PC-9 (cell line): Measurements from ENCODE around the gene ELAVL1. TPM values are rescaled to one million over a fixed set of nuclear protein-coding genes. Genes with fewer than 3 reads are reported as not detected.
A peak's percentile ranks its signal among the peaks of the same experiment; 100 is the strongest.

Source experiments
- BruUV-seq: library from RNA; stranded (reverse); fragments of 400-500 nt; replicated peaks from 2 replicates; lab custom pipeline; 2021; lab: Mats Ljungman, UMichigan
- CTCF ChIA-PET: fragments of 300-600 bp; sonication (Branson Sonifier 250); formaldehyde crosslinking; loops from one replicate; lab custom pipeline; 2022; ENCODE audit warnings: antibody characterized with exemption; lab: Charles Lee
- POLR2A ChIA-PET: fragments of 300-600 bp; sonication (Branson Sonifier 250); formaldehyde crosslinking; loops from one replicate; lab custom pipeline; 2022; ENCODE audit warnings: antibody characterized with exemption; ENCODE audit not compliant: unreplicated experiment; lab: Charles Lee
- DNase-seq, 2 experiments: peaks; one replicate each; pipeline versions ENCODE4 v3.0.0 to v3.0.0-alpha.2; 2015 to 2022; ENCODE audit warnings: mixed read lengths in 1 of 2
- H2AFZ ChIP-seq: fragments of 200-600 bp; sonication (generic); 2 replicates; pipeline ENCODE4 v1.8.1; 2017; ENCODE audit warnings: antibody characterized with exemption
- H3F3A ChIP-seq: fragments of 200-600 bp; sonication (generic); 2 replicates; pipeline ENCODE4 v1.8.1; 2017; ENCODE audit warnings: antibody characterized with exemption, mild to moderate bottlenecking, low read depth; ENCODE audit not compliant: insufficient read depth
- H3K27ac ChIP-seq: fragments of 200-600 bp; sonication (generic); 2 replicates; pipeline ENCODE4 v1.6.1; 2016; ENCODE audit warnings: mixed run types
- H3K27me3 ChIP-seq: fragments of 200-600 bp; sonication (generic); 2 replicates; pipeline ENCODE4 v1.6.1; 2016; ENCODE audit warnings: low read depth, mixed run types; ENCODE audit not compliant: insufficient read depth
- H3K36me3 ChIP-seq: fragments of 200-600 bp; sonication (generic); 2 replicates; pipeline ENCODE4 v1.6.1; 2016; ENCODE audit warnings: low read depth, mixed run types
- H3K4me1 ChIP-seq: fragments of 200-600 bp; sonication (generic); replicated peaks from 2 replicates; pipeline ENCODE4 v1.6.1; 2016; ENCODE audit warnings: mixed run types; ENCODE audit not compliant: insufficient read depth
- H3K4me2 ChIP-seq: fragments of 200-600 bp; sonication (generic); 2 replicates; pipeline ENCODE4 v1.6.1; 2017; ENCODE audit warnings: mixed run types
- H3K4me3 ChIP-seq: fragments of 200-600 bp; sonication (generic); 2 replicates; pipeline ENCODE4 v1.6.1; 2016; ENCODE audit warnings: mixed run types
- H3K79me2 ChIP-seq: fragments of 200-600 bp; sonication (generic); 2 replicates; pipeline ENCODE4 v1.6.1; 2017; ENCODE audit warnings: low read depth, mixed run types
- H3K9me2 ChIP-seq: fragments of 200-600 bp; sonication (generic); 2 replicates; pipeline ENCODE4 v1.8.1; 2017; ENCODE audit warnings: mild to moderate bottlenecking; ENCODE audit not compliant: insufficient read depth
- H3K9me3 ChIP-seq: fragments of 200-600 bp; sonication (generic); 2 replicates; pipeline ENCODE4 v1.8.1; 2016; ENCODE audit warnings: low read depth; ENCODE audit not compliant: insufficient read depth
- H4K20me1 ChIP-seq: fragments of 200-600 bp; sonication (generic); 2 replicates; pipeline ENCODE4 v1.8.1; 2017; ENCODE audit not compliant: insufficient read depth
- EZH2 ChIP-seq: fragments of 200-600 bp; sonication (generic); IDR thresholded peaks from 2 replicates; pipeline ENCODE4 v1.8.0; 2017; ENCODE audit warnings: antibody characterized with exemption, low read depth
- intact Hi-C: fragments of 100-400 bp; cut with micrococcal nuclease; formaldehyde crosslinking; loops from one replicate; pipeline ENCODE4 v1.10.0; 2022; ENCODE audit not compliant: unreplicated experiment
- total RNA-seq: library from RNA; stranded (reverse); gene quantifications from 2 replicates; pipeline ENCODE4 v1.2.3, GENCODE V29; 2021
- TF ChIP-seq, protein P1 (sequence below): fragments of 200-600 bp; sonication (generic); conservative IDR thresholded peaks from 2 replicates; pipeline ENCODE4 v1.6.1; 2017; ENCODE audit warnings: mixed run types, antibody characterized with exemption, mild to moderate bottlenecking, moderate library complexity

ELAVL1 gene
- total RNA-seq, 1 experiment from 2014 or later = 108 TPM

DNA sequence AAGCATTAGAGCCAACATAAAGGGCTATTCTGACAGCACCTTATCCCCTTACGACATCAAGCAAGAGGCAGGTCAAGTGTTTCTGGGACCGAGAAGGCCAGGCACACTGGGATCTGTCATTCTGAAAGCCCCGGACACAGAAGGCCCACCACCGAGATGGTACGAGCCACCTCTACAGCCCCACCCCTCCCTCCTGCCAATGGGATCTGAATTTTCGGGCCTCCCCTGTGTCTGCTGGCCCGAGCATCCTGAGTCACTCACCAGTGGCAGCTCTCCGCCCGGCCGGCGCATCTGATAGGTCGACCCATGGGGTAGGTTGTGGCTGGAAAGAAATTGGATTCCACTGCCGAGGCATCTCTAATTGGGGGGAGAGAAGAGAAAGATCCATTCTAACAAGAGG is 64.6 kb downstream of the ELAVL1 start:
- peaks cover 17% of the 10 kb centered on the region; the same call in 1 of the 2 replicates for H3F3A ChIP-seq
- no peaks in the 10 kb centered on the region for H3K27me3 ChIP-seq
- H3K79me2 ChIP-seq = peaks cover 46% of the 10 kb centered on the region
- intact Hi-C loops = loop anchor here (5.0 kb wide), 1 partner anchor 176 kb away; no protein-coding TSS in a partner anchor
- DNase-seq = no peak
- TF ChIP-seq, protein P1, sequence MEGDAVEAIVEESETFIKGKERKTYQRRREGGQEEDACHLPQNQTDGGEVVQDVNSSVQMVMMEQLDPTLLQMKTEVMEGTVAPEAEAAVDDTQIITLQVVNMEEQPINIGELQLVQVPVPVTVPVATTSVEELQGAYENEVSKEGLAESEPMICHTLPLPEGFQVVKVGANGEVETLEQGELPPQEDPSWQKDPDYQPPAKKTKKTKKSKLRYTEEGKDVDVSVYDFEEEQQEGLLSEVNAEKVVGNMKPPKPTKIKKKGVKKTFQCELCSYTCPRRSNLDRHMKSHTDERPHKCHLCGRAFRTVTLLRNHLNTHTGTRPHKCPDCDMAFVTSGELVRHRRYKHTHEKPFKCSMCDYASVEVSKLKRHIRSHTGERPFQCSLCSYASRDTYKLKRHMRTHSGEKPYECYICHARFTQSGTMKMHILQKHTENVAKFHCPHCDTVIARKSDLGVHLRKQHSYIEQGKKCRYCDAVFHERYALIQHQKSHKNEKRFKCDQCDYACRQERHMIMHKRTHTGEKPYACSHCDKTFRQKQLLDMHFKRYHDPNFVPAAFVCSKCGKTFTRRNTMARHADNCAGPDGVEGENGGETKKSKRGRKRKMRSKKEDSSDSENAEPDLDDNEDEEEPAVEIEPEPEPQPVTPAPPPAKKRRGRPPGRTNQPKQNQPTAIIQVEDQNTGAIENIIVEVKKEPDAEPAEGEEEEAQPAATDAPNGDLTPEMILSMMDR = no peak
- TF ChIP-seq EZH2 = no peak
- BruUV-seq = no TSS peak
- ChIA-PET CTCF (no interaction called here), POLR2A (no interaction called here)
- H3K4me2 ChIP-seq = no peak overlapping the region
- no peak overlapping the region for H2AFZ ChIP-seq
- H4K20me1 ChIP-seq = peaks cover 15% of the 10 kb centered on the region
- H3K9me3 ChIP-seq = no peaks in the 10 kb centered on the region
- peaks cover 37% of the 10 kb centered on the region for H3K36me3 ChIP-seq
- peaks cover 17% of the 10 kb centered on the region for H3K4me1 ChIP-seq
- H3K4me3 ChIP-seq = no peak overlapping the region
- H3K9me2 ChIP-seq = no peaks in the 10 kb centered on the region
- no peak overlapping the region for H3K27ac ChIP-seq

DNA sequence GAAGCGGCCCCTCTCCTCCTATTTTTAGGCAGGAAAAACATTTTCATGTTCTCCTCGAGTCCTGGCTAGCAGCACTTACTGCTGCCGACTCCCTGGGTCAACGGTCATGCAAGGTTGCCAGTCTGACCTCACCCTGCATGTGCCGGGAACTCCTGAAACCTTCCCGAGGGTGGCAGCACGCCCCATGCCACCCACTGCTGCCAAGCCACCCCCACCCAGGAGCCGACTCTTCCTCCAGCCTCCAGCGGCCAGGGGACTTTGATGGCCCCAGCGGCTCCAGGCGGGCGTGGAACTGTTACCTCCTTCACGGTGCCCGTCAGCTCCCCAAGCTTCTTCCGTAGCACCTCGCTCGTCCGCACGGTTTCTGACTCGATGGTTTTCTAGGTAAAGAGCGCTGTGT is 70.7 kb downstream of the ELAVL1 start:
- POLR2A ChIA-PET = no interaction called here
- CTCF ChIA-PET = interaction anchor here (0.6 kb wide), 1 partner anchor 332 kb away, joined by 6 read pairs; no protein-coding TSS in a partner anchor

DNA sequence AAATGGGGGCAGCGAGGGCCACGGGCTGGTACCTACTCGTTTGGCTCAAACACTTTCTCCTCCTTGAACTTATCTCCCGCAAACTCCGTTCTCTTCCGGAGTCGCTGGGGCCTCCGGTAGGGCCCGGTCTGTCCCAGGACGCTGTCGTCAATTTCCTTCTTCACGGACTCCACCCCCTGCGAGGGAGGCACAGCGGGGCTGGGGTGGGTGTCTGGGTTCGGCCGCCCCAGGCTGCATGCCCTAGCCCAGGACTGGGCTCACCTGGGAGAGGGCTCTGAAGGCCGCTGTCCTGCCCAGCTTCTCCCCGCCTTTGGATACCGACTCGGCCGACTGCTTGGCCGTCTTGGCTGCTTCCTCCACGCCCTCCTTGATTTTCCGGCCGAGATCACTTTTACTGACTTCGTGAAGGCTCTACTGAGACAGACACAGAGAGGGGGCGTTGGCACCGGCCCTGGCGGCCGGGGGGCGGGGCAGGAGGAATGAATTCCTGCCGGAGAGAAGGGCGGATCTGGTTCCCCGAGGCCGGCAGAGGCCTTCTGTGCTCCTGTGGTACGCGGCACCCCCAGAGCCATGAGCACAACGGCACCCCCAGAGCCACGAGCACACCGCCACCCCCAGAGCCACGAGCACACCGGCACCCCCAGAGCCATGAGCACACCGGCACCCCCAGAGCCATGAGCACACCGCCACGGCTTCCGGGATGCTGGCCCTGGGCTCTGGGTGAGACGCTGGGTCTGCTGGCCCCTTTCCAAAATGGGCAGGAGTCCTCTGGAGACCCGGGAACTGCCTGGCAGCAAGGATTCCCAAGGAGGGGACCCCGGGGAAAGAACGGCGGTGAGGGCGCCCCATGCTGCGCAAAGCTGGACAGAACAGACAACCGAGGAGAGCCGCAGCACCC is 71.4 kb downstream of the ELAVL1 start:
- DNase-seq = no peak
- no peaks in the 10 kb centered on the region for H3K9me3 ChIP-seq
- no peak overlapping the region for H3K27ac ChIP-seq
- peaks cover 4% of the 10 kb centered on the region for H3K79me2 ChIP-seq
- no TSS peak for BruUV-seq
- no peaks in the 10 kb centered on the region for H3K27me3 ChIP-seq
- H3K4me2 ChIP-seq = no peak overlapping the region
- peaks cover 14% of the 10 kb centered on the region for H3K4me1 ChIP-seq
- no peak overlapping the region for H2AFZ ChIP-seq
- peaks cover 42% of the 10 kb centered on the region for H3K36me3 ChIP-seq
- peaks cover 28% of the 10 kb centered on the region for H3F3A ChIP-seq
- no peaks in the 10 kb centered on the region for H3K9me2 ChIP-seq
- no peak for TF ChIP-seq EZH2
- TF ChIP-seq, protein P1 = peak; percentile 33; the same call in 1 of the 2 replicates
- POLR2A ChIA-PET = no interaction called here
- H3K4me3 ChIP-seq = no peak overlapping the region
- H4K20me1 ChIP-seq = peaks cover 12% of the 10 kb centered on the region
- CTCF ChIA-PET = no interaction called here
- intact Hi-C loops = no loop called here

More for the DNA sequence above, 70.7 kb downstream of the ELAVL1 start:
- Histone ChIP-seq H4K20me1 (peaks cover 11% of the 10 kb centered on the region), H3K79me2 (peaks cover 4% of the 10 kb centered on the region), H3F3A (peaks cover 21% of the 10 kb centered on the region), H3K36me3 (peaks cover 42% of the 10 kb centered on the region), H3K27ac (no peak overlapping the region), H3K9me2 (no peaks in the 10 kb centered on the region), H3K4me1 (peaks cover 8% of the 10 kb centered on the region), H3K9me3 (no peaks in the 10 kb centered on the region), H2AFZ (no peak overlapping the region), H3K4me3 (no peak overlapping the region), H3K4me2 (no peak overlapping the region), H3K27me3 (no peaks in the 10 kb centered on the region)
- DNase-seq = no peak
- intact Hi-C loops = no loop called here
- no TSS peak for BruUV-seq
- TF ChIP-seq EZH2 = no peak
- TF ChIP-seq, protein P1 = no peak
